Measurements from ENCODE around the gene KLF14.
"Not testable (repeated sequence)": the region's sequence is repeated elsewhere in the genome, so short reads cannot be mapped to it uniquely, and the experiment has no call there.

Gene KLF14

DNA sequence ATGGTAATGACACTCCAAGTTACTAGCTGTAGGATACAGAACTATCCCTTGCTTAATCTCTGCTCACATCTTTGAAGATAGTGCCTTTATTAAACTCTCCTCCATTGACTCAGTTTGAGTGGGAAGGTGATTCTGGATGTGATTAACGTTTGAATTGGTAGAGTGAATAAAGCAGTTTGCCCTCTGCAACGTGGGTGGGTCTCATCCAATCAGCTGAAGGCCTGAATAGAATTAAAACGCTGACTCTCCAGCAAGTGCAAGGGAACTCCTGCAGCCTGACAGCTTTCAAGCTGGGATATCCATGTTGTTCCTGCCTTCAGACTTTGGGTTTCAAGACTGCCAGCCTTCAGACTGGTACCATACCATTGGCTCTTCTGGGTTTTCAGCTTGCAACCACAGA, 21.6 kb downstream of the KLF14 start:
- no peak for DNase-seq

- no peak for DNase-seq
Measured at GRCh38 chr7:130708766-130709165, 25.2 kb downstream of the KLF14 start.

DNA sequence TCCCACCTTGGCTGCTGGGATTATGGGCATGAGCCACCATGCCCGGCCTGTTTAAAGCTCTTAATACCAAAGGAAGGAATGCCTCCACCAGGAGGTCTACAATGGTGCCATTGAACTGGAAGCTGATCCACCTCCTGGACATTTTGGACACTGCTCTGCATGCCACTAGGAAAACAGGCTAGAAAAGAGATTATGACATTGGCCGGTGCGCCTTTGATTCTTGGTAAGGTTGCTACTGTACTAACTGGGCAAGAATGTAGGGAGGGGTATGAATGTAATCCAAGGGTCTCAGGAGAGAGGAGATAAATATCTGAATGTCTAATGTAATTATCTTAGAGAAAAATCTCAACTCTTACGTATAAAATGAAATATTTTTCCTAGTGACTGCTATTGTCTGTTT, 26.0 kb downstream of the KLF14 start:
- no peak for DNase-seq

GRCh38 chr7:130703851-130704250, 30.2 kb downstream of the KLF14 start:
- no peak for DNase-seq

- DNase-seq = no peak
Measured at GRCh38 chr7:130701650-130702049, 32.4 kb downstream of the KLF14 start.

DNA sequence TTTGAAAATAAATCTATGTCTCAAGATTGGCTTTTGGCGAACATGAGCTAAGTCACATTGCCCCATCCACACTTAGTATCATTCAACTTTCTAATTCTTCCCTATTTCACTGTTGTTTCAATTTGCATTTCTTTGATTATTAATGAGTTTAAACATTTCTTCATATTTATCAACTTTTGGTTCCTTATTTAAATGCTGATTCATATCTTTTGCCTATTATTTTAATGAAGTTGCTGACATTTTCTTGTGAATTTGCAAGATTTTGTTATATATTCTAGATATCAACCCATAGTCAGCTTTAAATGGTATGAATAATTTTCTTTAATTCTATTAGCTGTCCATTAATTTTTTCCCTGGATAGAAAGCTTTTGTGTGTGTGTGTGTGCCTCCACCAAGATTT, 33.2 kb downstream of the KLF14 start:
- no peak for DNase-seq

- no peak for DNase-seq
Measured at GRCh38 chr7:130699686-130700085, 34.3 kb downstream of the KLF14 start.

DNA sequence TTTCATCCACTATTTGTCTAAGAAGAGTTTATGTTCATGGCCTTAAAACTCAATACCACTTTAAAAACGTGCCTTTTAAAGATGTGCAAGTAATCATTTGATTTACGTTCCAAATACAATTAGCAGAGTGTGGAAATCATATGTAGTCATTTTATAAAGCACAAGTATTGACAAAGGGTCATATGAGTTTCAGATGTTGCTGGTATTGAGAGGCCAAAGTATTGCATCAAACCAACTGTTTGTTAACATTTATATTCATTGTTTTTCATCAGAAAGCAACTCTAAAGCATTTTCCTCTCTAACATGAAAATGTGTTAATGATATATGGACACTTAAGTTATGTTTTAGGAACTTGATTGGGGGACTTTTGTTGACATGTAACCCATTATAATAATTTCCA, 36.2 kb downstream of the KLF14 start:
- DNase-seq = no peak

- peak; percentile 27 for DNase-seq
Measured at GRCh38 chr7:130695840-130696239, 38.2 kb downstream of the KLF14 start.

DNA sequence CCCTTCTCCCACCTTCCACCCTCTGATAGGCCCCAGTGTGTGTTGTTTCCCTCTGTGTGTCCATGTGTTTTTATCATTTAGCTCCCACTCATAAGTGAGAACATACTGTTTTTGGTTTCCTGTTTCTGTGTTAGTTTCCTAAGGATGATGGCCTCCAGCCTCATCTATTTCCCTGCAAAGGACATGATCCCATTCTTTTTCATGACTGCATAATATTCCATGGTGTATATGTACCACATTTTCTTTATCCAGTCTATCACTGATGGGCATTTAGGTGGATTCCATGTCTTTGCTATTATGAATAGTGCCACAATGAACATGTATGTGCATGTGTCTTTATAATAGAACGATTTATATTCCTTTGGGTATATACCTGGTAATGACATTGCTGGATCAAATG, 41.6 kb downstream of the KLF14 start:
- DNase-seq = not testable (repeated sequence)

GRCh38 chr7:130689683-130690082, 44.3 kb downstream of the KLF14 start:
- no peak for DNase-seq

GRCh38 chr7:130683026-130683425, 51.0 kb downstream of the KLF14 start:
- DNase-seq = no peak
